ENCODE results near the gene TMEM175. TPM values are rescaled to one million over a fixed set of nuclear protein-coding genes. Genes with fewer than 3 reads are reported as not detected.

The TMEM175 gene
- total and polyA plus RNA-seq, 9 of the 15 experiments (the other 6 are each of a cell fraction or from before 2014, with no cell fraction given) = 0.13 to 30.9 (median 9.4) TPM

- TF ChIP-seq KLF1 (tag; IDR thresholded peaks at IDR 0.05) = no peak
- no peak for TF ChIP-seq TCFL5 (CRISPR knock-in tag; conservative IDR thresholded peaks at IDR 0.05)
- TF ChIP-seq CSDE1 (IDR thresholded peaks at IDR 0.05) = no peak
- TF ChIP-seq THAP12 (CRISPR knock-in tag; IDR thresholded peaks at IDR 0.05) = no peak
- TF ChIP-seq WHSC1 (IDR thresholded peaks at IDR 0.05; ENCODE audit: low read length) = no peak
- TF ChIP-seq MIER1 (IDR thresholded peaks at IDR 0.05; ENCODE audit: low read depth) = no peak
- no peak for TF ChIP-seq HDAC6 (IDR thresholded peaks at IDR 0.05; ENCODE audit: low read depth, low read length)
- TF ChIP-seq CBFA2T3 (IDR thresholded peaks at IDR 0.05) = no peak
- no peak for TF ChIP-seq HINFP (tag; conservative IDR thresholded peaks at IDR 0.05; ENCODE audit: low read depth)
- TF ChIP-seq FOXJ3 (CRISPR knock-in tag; IDR thresholded peaks at IDR 0.05) = no peak
- TF ChIP-seq ETS2 (tag; IDR thresholded peaks at IDR 0.05; ENCODE audit: borderline replicate concordance, poor library complexity, severe bottlenecking) = no peak
- no peak for TF ChIP-seq RNF219 (CRISPR knock-in tag; IDR thresholded peaks at IDR 0.05)
- no peak for TF ChIP-seq ZNF239 (CRISPR knock-in tag; IDR thresholded peaks at IDR 0.05)
- no peak for TF ChIP-seq SRSF9 (IDR thresholded peaks at IDR 0.05; ENCODE audit: borderline replicate concordance, low read depth, low read length)
Measured at GRCh38 chr4:970854-971520, 38.7 kb downstream of the TMEM175 start (continued).

Measured in K562 (cell line).